HUES64 (cell line): ENCODE results near the gene STK26.
"Not testable (repeated sequence)": the region's sequence is repeated elsewhere in the genome, so short reads cannot be mapped to it uniquely, and the experiment has no call there.

Experiments
- H3K27ac ChIP-seq: 2 replicates; pipeline ENCODE4 v1.7.0; 2013; ENCODE audit warnings: low read depth, low read length, inconsistent platforms
- H3K27me3 ChIP-seq: 2 replicates; pipeline ENCODE4 v1.6.1; 2013; ENCODE audit warnings: mild to moderate bottlenecking, low read length; ENCODE audit not compliant: insufficient read depth
- H3K36me3 ChIP-seq: 2 replicates; pipeline ENCODE4 v1.6.1; 2013; ENCODE audit warnings: mild to moderate bottlenecking, low read length; ENCODE audit not compliant: insufficient read depth
- H3K4me1 ChIP-seq: 2 replicates; pipeline ENCODE4 v1.6.1; 2013; ENCODE audit warnings: mild to moderate bottlenecking, low read length, moderate library complexity; ENCODE audit not compliant: insufficient read depth
- H3K4me3 ChIP-seq: 2 replicates; pipeline ENCODE4 v1.5.1; 2013; ENCODE audit warnings: mild to moderate bottlenecking, low read length, moderate library complexity
- H3K9ac ChIP-seq: 2 replicates; pipeline ENCODE4 v1.6.1; 2013; ENCODE audit warnings: mild to moderate bottlenecking, low read depth, low read length
- H3K9me3 ChIP-seq: 2 replicates; pipeline ENCODE4 v1.6.1; 2013; ENCODE audit warnings: low read depth, low read length; ENCODE audit not compliant: insufficient read depth
- WGBS: fragments of 150-250, 120-280 bp; methylation state at CpG from one replicate; pipeline ENCODE4 v1.1.7; 2013; ENCODE audit warnings: missing lambda C conversion rate; 5-methylcytosine and 5-hydroxymethylcytosine counted together

The STK26 gene

GRCh38 chrX:132094164-132094563 lies 71.1 kb downstream of the STK26 start:
- 87% methylated on average over 2 of the region's 2 CpGs for WGBS
- H3K27me3 ChIP-seq, result no peaks in the 10 kb centered on the region
- H3K9ac ChIP-seq, result no peak overlapping the region
- H3K36me3 ChIP-seq, result no peaks in the 10 kb centered on the region
- no peak overlapping the region for H3K4me3 ChIP-seq
- H3K27ac ChIP-seq, result no peak overlapping the region
- H3K9me3 ChIP-seq, result no peaks in the 10 kb centered on the region
- H3K4me1 ChIP-seq, result no peaks in the 10 kb centered on the region

GRCh38 chrX:132098704-132099103 lies 75.6 kb downstream of the STK26 start:
- not testable (repeated sequence) for H3K27ac ChIP-seq, H3K36me3 ChIP-seq, H3K9me3 ChIP-seq, H3K4me3 ChIP-seq, H3K9ac ChIP-seq, H3K4me1 ChIP-seq, H3K27me3 ChIP-seq
- WGBS, result 93% methylated on average over 3 of the region's 4 CpGs

- H3K36me3 ChIP-seq, result no peaks in the 10 kb centered on the region
- no peak overlapping the region for H3K27ac ChIP-seq
- H3K4me1 ChIP-seq, result no peaks in the 10 kb centered on the region
- 91% methylated on average over 4 of the region's 4 CpGs for WGBS
- H3K9ac ChIP-seq, result no peak overlapping the region
- no peaks in the 10 kb centered on the region for H3K9me3 ChIP-seq
- no peaks in the 10 kb centered on the region for H3K27me3 ChIP-seq
- no peak overlapping the region for H3K4me3 ChIP-seq
Measured at GRCh38 chrX:132101206-132101605, 78.1 kb downstream of the STK26 start.

GRCh38 chrX:132101799-132102198 lies 78.7 kb downstream of the STK26 start:
- Histone ChIP-seq H3K27ac (no peak overlapping the region), H3K9ac (no peak overlapping the region), H3K4me1 (no peaks in the 10 kb centered on the region), H3K36me3 (no peaks in the 10 kb centered on the region), H3K27me3 (no peaks in the 10 kb centered on the region), H3K4me3 (no peak overlapping the region), H3K9me3 (no peaks in the 10 kb centered on the region)
- 92% methylated on average over 9 of the region's 9 CpGs for WGBS

- no peaks in the 10 kb centered on the region for H3K9me3 ChIP-seq
- H3K27me3 ChIP-seq, result no peaks in the 10 kb centered on the region
- no peaks in the 10 kb centered on the region for H3K36me3 ChIP-seq
- H3K4me1 ChIP-seq, result peaks cover 5% of the 10 kb centered on the region; the same call in 1 of the 2 replicates
- no peak overlapping the region for H3K27ac ChIP-seq
- no peak overlapping the region for H3K4me3 ChIP-seq
- H3K9ac ChIP-seq, result no peak overlapping the region
Measured at GRCh38 chrX:132107291-132107690, 84.2 kb downstream of the STK26 start.

GRCh38 chrX:132114607-132115006 lies 91.5 kb downstream of the STK26 start:
- no peaks in the 10 kb centered on the region for H3K9me3 ChIP-seq
- no peak overlapping the region for H3K9ac ChIP-seq
- H3K36me3 ChIP-seq, result no peaks in the 10 kb centered on the region
- no peak overlapping the region for H3K4me3 ChIP-seq
- H3K27me3 ChIP-seq, result no peaks in the 10 kb centered on the region
- H3K4me1 ChIP-seq, result peaks cover 12% of the 10 kb centered on the region; the same call in 1 of the 2 replicates
- no peak overlapping the region for H3K27ac ChIP-seq

GRCh38 chrX:132115792-132116191 lies 92.7 kb downstream of the STK26 start:
- Histone ChIP-seq H3K36me3 (no peaks in the 10 kb centered on the region), H3K27ac (no peak overlapping the region), H3K27me3 (no peaks in the 10 kb centered on the region), H3K9me3 (no peaks in the 10 kb centered on the region), H3K9ac (no peak overlapping the region), H3K4me1 (peaks cover 12% of the 10 kb centered on the region; the same call in 1 of the 2 replicates), H3K4me3 (no peak overlapping the region)
- 95% methylated on average over 5 of the region's 5 CpGs for WGBS

- H3K4me3 ChIP-seq, result no peak overlapping the region
Measured at GRCh38 chrX:132118358-132118757, 95.3 kb downstream of the STK26 start.

GRCh38 chrX:132119283-132119682 lies 96.2 kb downstream of the STK26 start:
- WGBS, result 88% methylated on average over 1 of the region's 3 CpGs
- H3K27me3 ChIP-seq, result no peaks in the 10 kb centered on the region
- H3K9ac ChIP-seq, result no peak overlapping the region
- H3K4me3 ChIP-seq, result no peak overlapping the region
- H3K4me1 ChIP-seq, result peaks cover 6% of the 10 kb centered on the region; the same call in 1 of the 2 replicates
- H3K9me3 ChIP-seq, result no peaks in the 10 kb centered on the region
- H3K27ac ChIP-seq, result peak overlapping the region; percentile 46; the same call in 1 of the 2 replicates
- H3K36me3 ChIP-seq, result no peaks in the 10 kb centered on the region

More at GRCh38 chrX:132118358-132118757, 95.3 kb downstream of the STK26 start:
- H3K27ac ChIP-seq, result no peak overlapping the region
- no peaks in the 10 kb centered on the region for H3K27me3 ChIP-seq
- no peaks in the 10 kb centered on the region for H3K36me3 ChIP-seq
- no peak overlapping the region for H3K9ac ChIP-seq
- H3K9me3 ChIP-seq, result no peaks in the 10 kb centered on the region
- peaks cover 6% of the 10 kb centered on the region; the same call in 1 of the 2 replicates for H3K4me1 ChIP-seq
- WGBS, result 95% methylated on average over 4 of the region's 4 CpGs

GRCh38 chrX:132119821-132120515 lies 96.9 kb downstream of the STK26 start:
- Histone ChIP-seq H3K36me3 (no peaks in the 10 kb centered on the region), H3K27ac (peak overlapping the region; percentile 30; the same call in 1 of the 2 replicates), H3K4me3 (no peak overlapping the region), H3K4me1 (peaks cover 6% of the 10 kb centered on the region; the same call in 1 of the 2 replicates), H3K9me3 (no peaks in the 10 kb centered on the region), H3K27me3 (no peaks in the 10 kb centered on the region), H3K9ac (no peak overlapping the region)
- WGBS, result 64% methylated on average over 12 of the region's 12 CpGs

- Histone ChIP-seq H3K27me3 (no peaks in the 10 kb centered on the region), H3K27ac (no peak overlapping the region), H3K36me3 (no peaks in the 10 kb centered on the region), H3K9me3 (no peaks in the 10 kb centered on the region), H3K9ac (no peak overlapping the region), H3K4me3 (no peak overlapping the region), H3K4me1 (peaks cover 6% of the 10 kb centered on the region; the same call in 1 of the 2 replicates)
- WGBS, result 93% methylated on average over 4 of the region's 4 CpGs
Measured at GRCh38 chrX:132120913-132121312, 97.8 kb downstream of the STK26 start.
